Transverse colon (tissue), 4 donors: Measurements from ENCODE around the gene GRM8. TPM values are rescaled to one million over a fixed set of nuclear protein-coding genes. Genes with fewer than 3 reads are reported as not detected.
"Not testable (repeated sequence)": the region's sequence is repeated elsewhere in the genome, so short reads cannot be mapped to it uniquely, and the experiment has no call there.

Source experiments
- DNase-seq: peaks from one replicate; pipeline ENCODE4 v3.0.0-alpha.2; 2019
- H3K27ac ChIP-seq, 4 donors: fragments of 200-600 bp; sonication (generic); 2 replicates each; pipeline ENCODE4 v1.5.1; 2016 to 2018; ENCODE audit warnings: inconsistent platforms in 4 of 4
- H3K27me3 ChIP-seq: fragments of 200-600 bp; sonication (generic); 2 replicates; pipeline ENCODE4 v1.5.1; 2017; ENCODE audit warnings: inconsistent platforms
- H3K36me3 ChIP-seq, 4 donors: fragments of 200-600 bp; sonication (generic); 2 replicates each; pipeline ENCODE4 v1.5.1; 2017 to 2019; ENCODE audit warnings: inconsistent platforms in 4 of 4
- H3K4me1 ChIP-seq, 4 donors: fragments of 200-600 bp; sonication (generic); 2 replicates each; pipeline ENCODE4 v1.5.1; 2017 to 2020; ENCODE audit warnings: inconsistent platforms in 4 of 4
- H3K4me3 ChIP-seq, 4 donors: fragments of 200-600 bp; sonication (generic); 1 replicate in 1 of 4; 2 replicates in 3 of 4; pipeline versions ENCODE4 v1.5.1 to v1.6.1; 2017 to 2019; ENCODE audit warnings: inconsistent platforms in 4 of 4
- H3K9me3 ChIP-seq, 2 donors: fragments of 200-600 bp; sonication (generic); 2 replicates each; pipeline ENCODE4 v1.5.1; 2017 to 2019; ENCODE audit warnings: inconsistent platforms in 2 of 2
- CTCF ChIP-seq, 5 experiments: fragments of 200-600 bp in 3 of 5; fragments of 450-650 bp in 2 of 5; sonication (generic) in 3 of 5; IDR thresholded peaks; 1 replicate in 2 of 5; 2 replicates in 3 of 5; pipeline ENCODE4 v1.5.1; 2016 to 2017; ENCODE audit warnings: antibody characterized with exemption in 5 of 5, inconsistent platforms in 3 of 5, mild to moderate bottlenecking in 2 of 5, moderate library complexity in 1 of 5
- EP300 ChIP-seq: sonication (generic); formaldehyde crosslinking; IDR thresholded peaks from one replicate; pipeline ENCODE4 v1.6.1; 2017; ENCODE audit warnings: antibody characterized with exemption, low read depth
- POLR2A ChIP-seq: fragments of 450-650 bp; IDR thresholded peaks from one replicate; pipeline ENCODE4 v1.6.1; 2016; ENCODE audit warnings: antibody characterized with exemption, mild to moderate bottlenecking, moderate library complexity
- POLR2AphosphoS5 ChIP-seq, 3 donors: sonication (generic); formaldehyde crosslinking; IDR thresholded peaks; one replicate each; pipeline ENCODE4 v1.6.1; 2016; ENCODE audit warnings: antibody characterized with exemption in 3 of 3
- WGBS, 2 donors: methylation state at CpG; one replicate each; pipeline ENCODE4 v1.1.5; 2018; ENCODE audit warnings: low coverage in 1 of 2; 5-methylcytosine and 5-hydroxymethylcytosine counted together
- in situ Hi-C, 4 donors: fragments of 200-750 bp; cut with MboI; loops; one replicate each; pipeline versions ENCODE4 v1.15.0 to v1.15.1; 2017; ENCODE audit warnings: low sequenced_read_pairs in 3 of 4, low pct_ligation_motif_present in 1 of 4, low pct_unique_long_range_greater_than_20kb in 1 of 4
- intact Hi-C: fragments of 100-400 bp; cut with DNase I; formaldehyde crosslinking; loops from one replicate; pipeline ENCODE4 v1.15.1; 2023; ENCODE audit warnings: low total_unique reads
- total RNA-seq, 4 donors: library from RNA; depleted of rRNA; stranded (reverse); fragments of >200 nt; gene quantifications; one replicate each; pipeline ENCODE4 v1.1.0, GENCODE V29; 2016

GRM8 gene
- total RNA-seq, 4 donors from 2014 or later: 0.68 to 9.7 (median 2.9) TPM

GRCh38 chr7:126838194-126838593 lies 414.5 kb downstream of the GRM8 start:
- no peaks in the 10 kb centered on the region for H3K36me3 ChIP-seq
- DNase-seq: no peak
- H3K4me3 ChIP-seq: no peak overlapping the region
- H3K9me3 ChIP-seq: no peaks in the 10 kb centered on the region
- no peaks in the 10 kb centered on the region for H3K27me3 ChIP-seq
- in situ Hi-C loops: no loop called here
- no peak overlapping the region for H3K27ac ChIP-seq
- H3K4me1 ChIP-seq: no peaks in the 10 kb centered on the region
- intact Hi-C loops: no loop called here
- TF ChIP-seq POLR2AphosphoS5 (IDR thresholded peaks at IDR 0.05) (no peak), CTCF (IDR thresholded peaks at IDR 0.05) (no peak), EP300 (no peak), POLR2A (no peak)

GRCh38 chr7:126831241-126831640 lies 421.5 kb downstream of the GRM8 start:
- DNase-seq, H3K4me1 ChIP-seq, H3K9me3 ChIP-seq, intact Hi-C loops, H3K36me3 ChIP-seq, H3K27me3 ChIP-seq, in situ Hi-C loops, H3K27ac ChIP-seq, H3K4me3 ChIP-seq: not testable (repeated sequence)
- 84% methylated on average over 9 of the region's 9 CpGs; no CpG with 5 or more reads in 1 of the 2 donors for WGBS, 2 donors

- Histone ChIP-seq H3K4me3 (no peak overlapping the region), H3K4me1 (no peaks in the 10 kb centered on the region), H3K9me3 (no peaks in the 10 kb centered on the region), H3K36me3 (no peaks in the 10 kb centered on the region), H3K27me3 (no peaks in the 10 kb centered on the region), H3K27ac (no peak overlapping the region)
- no peak for DNase-seq
- WGBS, 2 donors: 90% methylated on average over 3 of the region's 3 CpGs; no CpG with 5 or more reads in 1 of the 2 donors
- in situ Hi-C loops: no loop called here
- TF ChIP-seq CTCF (IDR thresholded peaks at IDR 0.05): no peak
- TF ChIP-seq POLR2AphosphoS5 (IDR thresholded peaks at IDR 0.05): no peak
- no peak for TF ChIP-seq POLR2A
- TF ChIP-seq EP300: no peak
- intact Hi-C loops: no loop called here
Observed at GRCh38 chr7:126820925-126821324, 431.8 kb downstream of the GRM8 start.

- no peak for DNase-seq
- no peaks in the 10 kb centered on the region for H3K9me3 ChIP-seq
- TF ChIP-seq EP300 (no peak), CTCF (IDR thresholded peaks at IDR 0.05) (no peak), POLR2A (no peak), POLR2AphosphoS5 (IDR thresholded peaks at IDR 0.05) (no peak)
- no peaks in the 10 kb centered on the region for H3K4me1 ChIP-seq
- intact Hi-C loops: no loop called here
- H3K27me3 ChIP-seq: no peaks in the 10 kb centered on the region
- WGBS, 2 donors: 69 to 80% methylated on average over 4 to 5 of the region's 5 CpGs
- no peak overlapping the region for H3K4me3 ChIP-seq
- in situ Hi-C loops: no loop called here
- no peak overlapping the region for H3K27ac ChIP-seq
- H3K36me3 ChIP-seq: no peaks in the 10 kb centered on the region
Observed at GRCh38 chr7:126819197-126819484, 433.6 kb downstream of the GRM8 start.

GRCh38 chr7:126818393-126819196 lies 434.1 kb downstream of the GRM8 start:
- no peak for TF ChIP-seq POLR2A
- no peak for TF ChIP-seq POLR2AphosphoS5 (IDR thresholded peaks at IDR 0.05)
- no peak for TF ChIP-seq CTCF (IDR thresholded peaks at IDR 0.05)
- no peak for TF ChIP-seq EP300
- no peak overlapping the region for H3K4me3 ChIP-seq

More at GRCh38 chr7:126818393-126819196, 434.1 kb downstream of the GRM8 start:
- intact Hi-C loops (no loop called here), in situ Hi-C loops (no loop called here)
- H3K36me3 ChIP-seq: no peaks in the 10 kb centered on the region
- H3K4me1 ChIP-seq: no peaks in the 10 kb centered on the region
- no peak overlapping the region for H3K27ac ChIP-seq
- H3K9me3 ChIP-seq: no peaks in the 10 kb centered on the region
- WGBS, 2 donors: 85 to 88% methylated on average over 1 to 3 of the region's 3 CpGs
- H3K27me3 ChIP-seq: no peaks in the 10 kb centered on the region
- DNase-seq: no peak
